Fibroblast of peridontal ligament (primary cell): Measurements from ENCODE around the gene SLIT1.

Experiments
- DNase-seq: peaks from one replicate; pipeline ENCODE4 v3.0.0-alpha.2; 2010; ENCODE audit errors: extremely low read depth

SLIT1 gene

DNA sequence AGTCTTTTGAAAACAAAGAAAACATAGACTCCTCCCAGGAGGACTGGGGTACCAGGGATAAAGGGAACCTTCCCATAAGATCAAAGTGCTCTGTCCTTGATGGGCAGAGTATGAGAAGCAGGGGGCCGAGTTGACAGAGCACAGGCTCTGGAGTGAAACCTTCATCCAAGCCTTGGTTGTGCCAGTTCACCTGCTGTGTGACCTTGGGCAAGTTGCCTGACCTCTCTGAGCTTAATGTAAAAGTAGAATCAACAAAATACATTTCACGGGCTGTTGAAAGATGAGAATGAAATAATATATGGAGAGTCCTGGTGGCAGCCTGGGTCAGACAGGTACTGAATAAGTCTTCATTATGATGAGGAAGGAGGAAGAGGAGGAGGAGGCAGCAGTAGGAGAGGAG is 69.9 kb downstream of the SLIT1 start:
- no peak for DNase-seq

GRCh38 chr10:97111615-97112014 is 74.1 kb downstream of the SLIT1 start:
- no peak for DNase-seq

DNA sequence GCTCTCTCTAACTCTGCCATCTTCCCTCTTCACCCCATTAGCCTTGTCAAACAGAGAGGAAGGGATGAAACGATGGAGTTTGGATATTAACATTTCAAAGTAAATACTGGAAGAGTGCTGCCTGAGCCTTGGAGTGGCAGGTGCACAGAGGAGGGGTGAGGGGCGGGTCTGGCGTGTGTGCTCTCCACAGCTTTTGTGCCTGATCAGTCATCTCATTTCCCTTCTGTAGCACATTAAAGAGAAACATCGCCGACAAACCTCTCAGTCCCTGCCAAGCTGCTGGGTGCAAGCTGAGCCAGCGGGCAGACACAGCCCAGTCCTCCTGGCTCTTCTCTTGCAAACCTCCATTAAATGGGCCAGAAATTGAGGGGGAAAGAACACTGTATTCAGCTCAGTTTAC is 76.2 kb downstream of the SLIT1 start:
- no peak for DNase-seq

DNA sequence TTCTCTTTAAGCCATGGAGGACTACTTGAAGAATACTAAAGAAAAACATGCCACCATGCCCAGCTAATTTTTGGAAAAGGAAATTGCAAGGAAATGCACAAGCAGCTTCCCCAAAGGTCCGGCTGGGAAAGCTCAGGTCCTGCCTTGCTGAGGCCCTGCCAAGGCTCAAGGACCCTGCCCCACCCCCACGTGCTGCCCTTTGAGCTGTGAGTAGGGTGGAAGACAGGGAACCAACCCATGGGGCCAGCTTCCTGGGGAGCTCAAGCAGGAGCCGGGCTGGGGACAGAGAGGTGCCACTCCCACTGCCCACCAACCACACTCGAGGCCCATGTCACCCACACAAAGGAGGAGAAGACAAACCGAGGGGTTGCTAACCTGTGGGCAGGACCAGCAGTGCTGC is 78.2 kb downstream of the SLIT1 start:
- no peak for DNase-seq

DNA sequence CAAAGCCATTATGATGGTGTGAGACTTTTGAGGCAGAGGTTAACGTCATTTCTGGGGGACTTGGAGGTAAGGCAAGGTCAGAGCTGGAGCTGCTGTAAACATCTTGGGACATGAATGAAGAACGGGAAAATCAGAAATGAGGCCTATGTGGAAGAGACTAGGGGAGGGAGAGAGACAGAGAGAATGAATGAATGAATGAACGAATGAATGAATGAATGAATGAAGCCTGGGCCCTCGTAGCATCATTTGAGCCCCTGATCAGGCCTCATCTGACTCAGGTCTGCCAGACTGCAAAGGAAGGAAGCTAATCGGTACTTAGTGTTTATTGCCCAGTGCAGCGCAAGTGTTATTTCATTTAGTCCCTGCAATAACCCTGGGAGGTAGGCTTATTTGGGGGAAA is 79.6 kb downstream of the SLIT1 start:
- no peak for DNase-seq

DNA sequence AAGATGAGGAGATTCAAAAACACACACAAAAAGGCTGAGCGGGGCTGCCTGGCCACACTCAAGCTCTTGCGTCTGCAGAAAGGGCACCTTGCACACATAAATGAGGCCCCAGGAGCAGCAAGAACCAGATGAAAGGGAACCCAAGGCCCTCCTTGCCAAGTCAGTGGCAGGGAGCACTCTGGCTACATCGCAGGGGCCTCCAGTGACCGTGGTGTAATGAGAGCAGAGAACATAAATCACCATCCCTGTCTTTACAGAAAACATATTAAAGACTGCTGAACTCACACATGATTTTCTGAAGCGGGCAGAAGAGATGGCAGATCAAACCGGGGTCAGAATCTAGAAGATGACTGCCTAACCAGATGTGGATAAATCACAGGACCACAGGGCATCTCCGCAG is 80.5 kb downstream of the SLIT1 start:
- no peak for DNase-seq

DNA sequence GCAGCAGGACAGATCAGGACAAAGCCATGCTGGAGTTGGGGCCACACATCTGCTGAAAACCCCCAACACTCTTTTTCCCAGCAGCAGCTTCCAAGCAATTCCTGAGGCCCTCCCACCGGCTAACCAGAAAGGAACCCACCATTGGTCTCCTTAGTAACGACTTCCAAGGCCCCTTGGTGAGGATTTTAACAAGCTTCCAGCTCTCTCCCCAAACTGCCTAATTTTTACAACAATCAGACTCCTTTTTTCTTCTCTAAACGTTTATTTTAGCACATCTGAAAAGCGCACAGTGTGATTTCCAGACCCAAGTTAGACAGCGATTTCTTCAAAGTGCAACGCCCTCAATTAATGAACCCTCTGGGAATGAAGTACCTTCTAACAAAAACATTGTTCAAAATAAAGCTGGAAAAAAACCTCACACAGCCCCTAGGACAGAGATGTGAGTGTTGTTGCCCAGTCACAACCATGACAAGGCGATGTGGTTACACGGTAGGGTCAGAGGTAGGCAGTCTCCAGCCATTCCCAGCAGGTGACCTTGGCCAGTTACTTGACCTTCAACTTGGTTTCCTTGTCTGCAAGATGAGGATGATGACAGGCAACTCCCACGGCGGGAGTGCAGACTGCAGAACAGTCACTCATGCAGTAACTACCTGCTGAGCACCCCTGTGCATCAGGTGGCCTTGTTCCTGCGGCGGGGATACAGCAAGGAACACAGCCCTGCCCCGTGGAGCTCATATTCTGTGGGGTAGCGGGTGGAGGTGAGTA is 82.3 kb downstream of the SLIT1 start:
- no peak for DNase-seq

GRCh38 chr10:97102441-97102840 is 83.3 kb downstream of the SLIT1 start:
- DNase-seq, result no peak

DNA sequence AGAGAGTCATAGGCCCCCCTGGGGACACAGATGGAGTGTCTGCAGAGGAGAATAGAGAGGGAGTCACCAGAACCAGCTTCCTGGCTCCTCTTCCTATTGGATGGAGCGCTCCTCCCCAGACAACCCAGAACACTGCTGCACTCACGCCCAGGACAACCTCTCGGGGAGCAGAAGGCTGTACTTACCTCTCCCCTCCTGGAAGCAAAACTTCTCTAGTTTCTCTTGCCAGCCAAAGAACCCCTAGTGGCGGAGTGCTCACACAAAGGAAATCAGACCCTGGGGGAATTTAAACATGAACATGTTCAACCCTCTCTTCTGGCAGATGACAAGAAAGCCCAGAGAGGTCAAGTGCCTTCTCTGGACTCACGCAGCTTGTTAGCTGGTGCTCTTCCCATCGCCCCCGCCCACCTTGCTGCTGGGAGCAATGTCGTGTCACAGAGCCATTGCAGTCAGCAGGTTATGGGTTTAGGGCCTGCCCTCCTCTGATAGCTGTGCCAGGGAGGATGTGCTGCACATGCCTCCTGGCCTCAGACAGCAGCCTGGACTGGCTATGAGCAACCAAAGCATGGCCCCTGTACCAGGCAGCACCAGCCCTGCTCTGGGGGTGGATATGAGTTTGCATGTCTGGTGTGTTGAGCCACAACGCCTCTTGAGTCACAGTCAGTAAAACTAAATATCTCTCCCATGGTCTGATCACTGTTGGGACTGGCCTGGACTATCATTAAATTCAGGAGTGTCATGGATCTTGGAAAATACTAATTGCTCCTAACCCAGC is 84.4 kb downstream of the SLIT1 start:
- DNase-seq, result no peak

DNA sequence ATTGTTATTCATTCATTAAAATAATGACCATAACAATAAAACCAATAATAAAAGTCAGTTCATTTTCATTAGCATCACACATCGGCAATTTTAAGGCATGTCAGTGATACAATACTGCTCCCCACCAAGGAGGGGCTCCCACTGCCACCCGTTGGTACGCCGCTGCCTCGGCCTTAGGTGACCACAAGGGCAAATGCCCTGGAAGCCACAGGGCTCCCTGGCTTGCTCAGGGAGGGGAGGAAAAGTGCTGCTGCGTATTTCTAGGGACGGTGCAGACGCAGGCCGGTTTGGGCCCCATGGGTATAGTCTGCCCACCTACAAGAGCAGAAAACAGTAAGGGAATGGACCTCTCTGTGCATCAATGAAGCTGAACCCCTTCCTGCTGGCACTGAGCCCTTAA is 85.1 kb downstream of the SLIT1 start:
- no peak for DNase-seq

- DNase-seq, result no peak
These were observed 85.9 kb downstream of the SLIT1 start for GRCh38 chr10:97099868-97100267.

DNA sequence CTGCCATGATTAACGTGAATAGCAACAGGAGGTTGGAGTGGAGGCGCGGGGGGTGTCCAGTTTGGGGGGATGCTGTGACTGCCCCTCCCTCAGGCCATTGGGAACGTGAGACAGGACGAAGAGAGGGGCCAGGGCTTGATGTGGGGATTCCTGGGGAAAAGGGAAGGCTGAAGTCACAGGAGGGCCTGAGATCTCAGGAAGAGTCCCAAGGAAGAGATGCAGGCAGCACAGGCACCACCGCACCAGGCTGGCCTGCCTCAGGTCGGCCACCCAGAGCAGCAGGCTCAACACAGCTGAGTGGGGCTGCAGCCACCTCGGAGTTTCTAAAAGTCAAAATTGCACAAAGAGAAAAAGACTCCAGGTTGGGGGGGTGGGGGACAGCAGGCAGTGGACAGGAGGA is 86.7 kb downstream of the SLIT1 start:
- DNase-seq, result no peak

GRCh38 chr10:97097084-97097433 is 88.7 kb downstream of the SLIT1 start:
- DNase-seq, result no peak

- DNase-seq, result no peak
These were observed 89.3 kb downstream of the SLIT1 start for GRCh38 chr10:97096261-97097083.

GRCh38 chr10:97095701-97096260 is 90.0 kb downstream of the SLIT1 start:
- DNase-seq, result no peak

- DNase-seq, result no peak
These were observed 95.1 kb downstream of the SLIT1 start for GRCh38 chr10:97090644-97091043.

GRCh38 chr10:97090035-97090434 is 95.7 kb downstream of the SLIT1 start:
- no peak for DNase-seq

- DNase-seq, result no peak
These were observed 96.4 kb downstream of the SLIT1 start for GRCh38 chr10:97089209-97089870.

- DNase-seq, result no peak
These were observed 98.5 kb downstream of the SLIT1 start for GRCh38 chr10:97087296-97087695.

DNA sequence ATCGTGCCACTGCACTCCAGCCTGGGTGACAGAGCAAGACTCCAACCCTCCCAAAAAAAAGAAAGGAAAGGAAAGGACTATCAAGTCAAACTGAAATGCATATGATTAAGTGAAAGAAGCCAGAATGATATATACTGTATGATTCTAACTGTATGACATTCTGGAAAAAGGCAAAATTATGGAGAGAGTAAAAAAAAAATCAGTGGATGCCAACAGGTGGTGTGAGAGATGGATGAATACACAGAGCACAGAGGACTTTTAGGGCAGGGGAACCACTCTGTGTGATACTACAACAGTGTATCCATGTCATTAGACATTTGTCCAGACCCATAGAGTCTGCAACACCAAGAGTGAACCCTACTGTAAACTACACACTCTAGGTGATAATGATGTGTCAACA is 99.2 kb downstream of the SLIT1 start:
- DNase-seq, result no peak

GRCh38 chr10:97083228-97083829 is 102.4 kb downstream of the SLIT1 start:
- no peak for DNase-seq
